Measurements from ENCODE around the gene P2RX6.

P2RX6 gene

DNA sequence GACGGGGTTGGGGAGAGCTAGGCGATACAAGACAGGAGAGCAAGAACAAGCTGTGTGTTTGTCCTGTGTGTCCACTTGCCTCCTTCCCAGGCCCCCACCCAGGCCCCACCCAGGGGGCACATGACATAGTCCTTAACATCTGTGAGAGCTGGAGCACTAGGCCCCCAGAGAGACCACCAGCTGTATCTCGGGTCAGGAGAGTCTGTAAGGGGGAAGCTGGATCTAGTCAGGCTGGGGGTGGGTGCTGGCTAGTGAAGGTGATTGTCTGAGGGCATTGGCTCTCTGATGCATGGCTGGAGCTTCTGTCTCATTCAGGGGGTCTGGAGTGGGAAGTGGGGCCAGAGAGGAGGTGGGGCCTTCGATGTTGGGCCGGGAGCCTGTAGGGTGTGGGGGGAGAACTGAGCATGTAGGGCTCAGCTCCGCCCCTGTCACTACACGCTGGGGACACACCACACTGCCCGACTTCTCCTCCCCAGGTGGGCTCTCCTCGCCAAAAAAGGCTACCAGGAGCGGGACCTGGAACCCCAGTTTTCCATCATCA is 571 bp downstream of the P2RX6 start:
- DNase-seq, result peak; percentile 35

- DNase-seq, result no peak
Measured at GRCh38 chr22:21016644-21017420, 1.9 kb downstream of the P2RX6 start.

DNA sequence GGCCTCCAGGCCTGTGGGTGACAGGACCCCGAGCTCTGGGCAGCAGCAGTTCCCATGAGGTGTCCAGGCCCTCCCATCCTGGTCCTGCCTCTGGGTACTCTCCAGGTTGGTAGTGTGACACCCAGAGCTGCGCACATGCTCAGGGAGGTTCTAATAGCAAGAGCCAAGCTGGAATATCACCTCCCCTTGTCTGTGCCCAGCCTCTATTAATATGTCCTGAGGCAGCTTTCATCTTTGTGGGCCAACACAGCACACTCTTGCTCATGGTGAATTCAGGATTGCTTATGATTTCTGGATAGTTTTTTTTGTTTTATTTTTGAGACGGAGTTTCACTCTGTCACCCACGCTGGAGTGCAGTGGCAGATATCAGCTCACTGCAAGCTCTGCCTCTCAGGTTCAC is 3.3 kb downstream of the P2RX6 start:
- DNase-seq, result no peak

DNA sequence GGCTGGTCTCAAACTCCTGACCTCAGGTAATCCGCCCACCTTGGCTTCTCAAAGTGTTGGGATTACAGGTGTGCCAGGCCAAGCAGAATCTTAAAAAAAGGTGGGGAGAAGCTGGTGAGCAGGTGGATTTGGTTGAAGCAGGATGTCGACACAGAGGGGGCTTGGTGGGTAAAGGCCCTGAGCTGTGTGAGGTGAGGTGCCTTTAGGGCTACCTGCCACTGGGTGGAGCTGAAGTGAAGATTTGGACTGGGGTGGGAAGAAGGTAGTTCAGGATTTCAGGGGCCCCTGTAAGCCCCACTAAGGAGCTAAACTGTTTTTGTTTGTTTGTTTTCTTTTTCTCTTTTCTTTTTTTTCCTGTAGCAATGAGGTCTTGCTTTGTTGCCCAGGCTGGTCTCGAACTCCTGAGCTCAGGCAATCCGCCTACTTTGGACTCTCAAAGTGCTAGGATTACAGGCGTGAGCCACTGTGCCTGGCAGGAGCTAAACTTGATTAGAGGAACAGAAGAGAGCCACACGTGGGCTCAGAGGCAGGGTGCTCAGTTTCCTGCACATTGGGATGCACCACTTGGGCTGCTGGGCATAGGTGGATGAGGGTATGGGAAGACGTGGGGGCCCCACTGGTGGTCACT is 6.0 kb downstream of the P2RX6 start:
- DNase-seq, result no peak

GRCh38 chr22:21022507-21022906 is 7.5 kb downstream of the P2RX6 start:
- no peak for DNase-seq

DNA sequence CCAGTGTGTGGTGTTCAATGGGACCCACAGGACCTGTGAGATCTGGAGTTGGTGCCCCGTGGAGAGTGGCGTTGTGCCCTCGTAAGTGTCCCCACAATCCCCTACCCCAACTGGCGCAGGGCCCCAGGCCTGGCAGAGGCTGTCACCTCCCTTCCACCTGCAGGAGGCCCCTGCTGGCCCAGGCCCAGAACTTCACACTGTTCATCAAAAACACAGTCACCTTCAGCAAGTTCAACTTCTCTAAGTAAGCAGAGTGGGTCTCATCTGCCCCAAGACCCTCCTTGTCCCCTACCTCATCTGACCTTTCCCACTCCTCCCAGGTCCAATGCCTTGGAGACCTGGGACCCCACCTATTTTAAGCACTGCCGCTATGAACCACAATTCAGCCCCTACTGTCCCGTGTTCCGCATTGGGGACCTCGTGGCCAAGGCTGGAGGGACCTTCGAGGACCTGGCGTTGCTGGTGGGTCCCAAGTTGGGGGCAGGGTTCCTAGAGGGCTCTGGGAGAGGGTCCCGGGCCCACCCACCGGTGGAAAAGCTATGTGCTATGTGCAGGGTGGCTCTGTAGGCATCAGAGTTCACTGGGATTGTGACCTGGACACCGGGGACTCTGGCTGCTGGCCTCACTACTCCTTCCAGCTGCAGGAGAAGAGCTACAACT is 8.1 kb downstream of the P2RX6 start:
- DNase-seq, result no peak

GRCh38 chr22:21025266-21025665 is 10.3 kb downstream of the P2RX6 start:
- no peak for DNase-seq

- DNase-seq, result no peak
Measured at GRCh38 chr22:21025763-21026755, 11.1 kb downstream of the P2RX6 start.

GRCh38 chr22:21026783-21027692 is 12.1 kb downstream of the P2RX6 start:
- peak; percentile 71 for DNase-seq

GRCh38 chr22:21028277-21029251 is 13.6 kb downstream of the P2RX6 start:
- DNase-seq, result no peak

DNA sequence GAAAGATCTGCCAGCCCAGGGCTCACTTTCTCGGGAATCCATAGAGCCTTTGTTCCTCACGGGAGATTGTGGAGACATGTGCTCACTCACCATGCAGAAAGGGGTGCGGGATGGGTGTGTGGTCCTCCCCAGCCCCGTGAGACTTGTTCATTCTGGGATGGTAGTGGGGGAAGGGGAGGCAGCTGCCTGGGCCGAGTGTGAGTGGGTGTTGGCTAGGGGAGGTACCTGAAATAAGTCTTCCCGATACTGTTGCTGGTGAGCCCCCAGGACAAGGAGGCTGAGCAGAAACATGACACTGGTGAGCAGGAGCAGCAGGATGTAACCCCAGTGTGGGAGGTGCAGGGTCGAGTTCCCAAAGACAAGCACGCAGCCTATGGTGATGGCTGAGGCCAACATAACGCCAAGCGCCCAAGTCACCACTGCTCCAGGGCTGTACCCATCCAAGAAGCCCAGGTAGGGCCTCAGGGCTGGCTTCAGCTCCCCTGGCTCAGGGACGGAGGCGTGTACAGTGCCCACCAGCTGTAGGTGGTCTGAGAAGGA is 14.6 kb downstream of the P2RX6 start:
- no peak for DNase-seq

GRCh38 chr22:21030032-21030431 is 15.1 kb downstream of the P2RX6 start:
- DNase-seq, result no peak

- no peak for DNase-seq
Measured at GRCh38 chr22:21030621-21031544, 15.9 kb downstream of the P2RX6 start.

- no peak for DNase-seq
Measured at GRCh38 chr22:21031545-21032036, 16.6 kb downstream of the P2RX6 start.

GRCh38 chr22:21032037-21032867 is 17.3 kb downstream of the P2RX6 start, which contains the start of gene SLC7A4:
Gene SLC7A4, minus strand, starts transcription at chr22:21032561. Its CDS starts 749 bp downstream, at chr22:21031812.
- DNase-seq, result peak; percentile 35

GRCh38 chr22:21032868-21033688 is 18.1 kb downstream of the P2RX6 start:
- DNase-seq, result no peak

Data from femur (tissue), 1 donor.